PFSK-1 (cell line): ENCODE data around the gene LYL1.

Experiments used
- FOXP2 ChIP-seq: optimal IDR thresholded peaks from 2 replicates; pipeline ENCODE3; 2011; ENCODE audit warnings: borderline replicate concordance, control low read depth, inconsistent platforms; ENCODE audit not compliant: insufficient read depth; ENCODE audit errors: extremely low read length, extremely low read depth
- POLR2AphosphoS5 ChIP-seq: IDR thresholded peaks from 2 replicates; pipeline ENCODE4 v1.6.1; 2012; ENCODE audit warnings: low read depth, mild to moderate bottlenecking, control low read depth, low read length, moderate library complexity
- REST ChIP-seq, 2 experiments: IDR thresholded peaks; 2 replicates each; pipeline versions ENCODE4 v1.6.1 to v1.8.0; 2011 to 2012; ENCODE audit warnings: low read depth in 2 of 2, low read length in 2 of 2, control low read depth in 1 of 2, inconsistent platforms in 1 of 2, mild to moderate bottlenecking in 1 of 2, moderate library complexity in 1 of 2; ENCODE audit not compliant: insufficient read depth in 1 of 2
- SIN3A ChIP-seq: IDR thresholded peaks from 2 replicates; pipeline ENCODE4 v1.6.1; 2012; ENCODE audit warnings: mild to moderate bottlenecking, low read length, moderate library complexity, borderline replicate concordance; ENCODE audit not compliant: insufficient read depth
- TAF1 ChIP-seq: IDR thresholded peaks from 2 replicates; pipeline ENCODE4 v1.6.1; 2012; ENCODE audit warnings: low read length, control low read depth, borderline replicate concordance; ENCODE audit not compliant: insufficient read depth

The LYL1 gene

DNA sequence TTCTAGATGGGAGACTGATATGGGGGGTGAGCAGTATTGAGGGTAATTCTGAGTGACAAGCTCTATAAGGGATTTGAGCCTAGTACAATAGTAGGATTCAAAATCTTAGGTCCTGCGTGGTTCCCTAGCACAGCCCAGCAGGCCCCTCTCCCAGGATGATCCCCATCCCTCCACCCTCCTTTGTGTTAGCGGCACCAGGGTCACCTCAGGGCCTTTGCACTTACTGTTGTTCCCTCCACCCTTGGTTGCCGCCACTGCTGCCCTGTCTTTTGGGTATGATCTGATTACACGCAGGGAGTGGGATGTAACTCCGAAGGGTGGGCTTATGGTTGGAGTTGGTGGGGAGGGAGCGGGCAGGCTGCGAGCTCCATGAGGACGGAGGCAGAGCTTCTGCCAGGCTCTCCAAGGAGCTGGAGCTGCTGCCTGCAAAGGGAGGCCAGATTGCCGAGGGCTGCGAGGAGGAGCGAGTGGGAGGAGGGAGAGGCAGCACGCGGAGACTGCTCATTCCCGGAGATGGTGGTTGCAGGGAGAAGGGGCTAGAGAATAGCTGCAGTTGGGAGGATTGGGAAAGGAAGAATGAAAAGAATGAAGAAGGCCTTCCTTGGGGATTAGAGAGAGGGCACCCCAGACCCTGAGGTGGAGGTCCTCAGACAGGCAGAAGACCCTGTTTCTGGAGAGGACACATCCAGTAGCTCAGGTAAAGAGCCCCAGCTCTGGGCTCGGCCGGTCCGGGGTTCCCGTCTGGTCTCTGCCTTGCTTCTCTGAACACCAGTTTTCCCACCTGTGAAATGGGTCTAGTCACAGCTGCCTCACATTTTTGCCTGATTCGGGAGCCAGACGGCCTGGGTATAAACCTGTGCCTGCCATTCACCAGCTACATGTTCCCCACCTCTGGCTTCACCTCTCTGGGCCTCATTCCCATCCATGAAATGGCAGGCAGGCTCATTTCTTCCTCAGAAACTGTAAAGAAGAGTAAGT is 20.6 kb upstream of the LYL1 start:
- TF ChIP-seq SIN3A (no peak), FOXP2 (no peak), TAF1 (no peak), REST (IDR thresholded peaks at IDR 0.05; ENCODE audit: insufficient read depth in 1 of 2, low read depth in 2 of 2, low read length in 2 of 2) (no peak)

- TF ChIP-seq SIN3A (no peak), TAF1 (no peak), POLR2AphosphoS5 (no peak), FOXP2 (no peak), REST (IDR thresholded peaks at IDR 0.05; ENCODE audit: insufficient read depth in 1 of 2, low read depth in 2 of 2, low read length in 2 of 2) (no peak)
Observed at GRCh38 chr19:13122275-13122878, 19.7 kb upstream of the LYL1 start.

- TF ChIP-seq REST (IDR thresholded peaks at IDR 0.05; ENCODE audit: insufficient read depth in 1 of 2, low read depth in 2 of 2, low read length in 2 of 2) (no peak), FOXP2 (no peak), SIN3A (no peak), POLR2AphosphoS5 (no peak), TAF1 (no peak)
Observed at GRCh38 chr19:13121551-13122274, 19.1 kb upstream of the LYL1 start.

DNA sequence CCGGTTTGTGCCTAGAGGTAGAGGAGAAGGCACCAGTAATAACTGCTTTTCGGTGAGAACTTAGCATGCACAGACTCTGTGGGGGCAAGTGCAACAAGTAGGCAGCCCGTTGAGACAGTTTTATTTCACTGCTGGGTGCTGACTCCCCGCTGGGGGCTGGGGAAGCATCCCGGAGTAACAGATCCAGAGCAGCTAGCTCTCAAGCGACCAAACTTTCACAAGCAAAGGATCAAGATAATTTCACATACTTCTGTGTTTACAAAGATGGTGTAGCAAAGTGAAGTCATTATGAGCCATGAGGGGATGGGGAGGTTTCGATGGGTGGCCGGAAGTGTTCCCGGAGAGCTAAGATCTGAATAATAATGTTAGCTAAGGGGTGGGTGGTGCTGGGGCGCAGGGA is 18.2 kb upstream of the LYL1 start:
- no peak for TF ChIP-seq POLR2AphosphoS5

DNA sequence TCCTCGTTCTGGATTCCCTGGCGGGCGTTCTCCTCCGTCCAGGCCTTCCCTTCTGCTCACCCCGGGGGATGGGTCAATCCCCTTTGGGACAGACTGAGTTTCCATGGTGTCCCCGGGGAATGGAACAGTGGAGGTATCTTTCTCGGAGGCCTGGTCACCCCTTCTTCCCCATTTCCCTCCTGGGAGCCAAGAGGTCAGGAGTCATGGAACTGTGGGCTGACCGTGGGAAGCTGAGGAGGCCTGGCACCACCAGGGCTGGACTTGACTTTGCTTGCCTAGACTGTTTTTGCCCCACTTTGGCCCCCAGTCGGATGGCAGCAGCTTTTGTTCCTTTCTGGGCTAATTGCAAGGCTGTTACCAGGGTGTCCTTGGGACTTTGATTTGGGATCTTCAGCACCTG is 17.4 kb upstream of the LYL1 start:
- no peak for TF ChIP-seq TAF1
- TF ChIP-seq POLR2AphosphoS5 = 0 out of 2 replicates have a peak, but pooled peaks have one; percentile 22

GRCh38 chr19:13119627-13120026 is 17.0 kb upstream of the LYL1 start:
- TF ChIP-seq SIN3A = no peak
- TF ChIP-seq TAF1 = no peak
- no peak for TF ChIP-seq POLR2AphosphoS5
- TF ChIP-seq REST (IDR thresholded peaks at IDR 0.05; ENCODE audit: insufficient read depth in 1 of 2, low read depth in 2 of 2, low read length in 2 of 2) = no peak
- TF ChIP-seq FOXP2 = no peak
